BLaER1 treated with 17β-estradiol and CSF1 and Interleukin-3, amounts not matched to agents 10 nM and 100 nM (cell line): ENCODE data around the gene NEK9.
"Not testable (repeated sequence)": the region's sequence is repeated elsewhere in the genome, so short reads cannot be mapped to it uniquely, and the experiment has no call there.

Experiments
- H3K27ac ChIP-seq, 11 experiments: shearing (Covaris generic); formaldehyde crosslinking; 2 replicates each; pipeline ENCODE4 v1.8.1; 2022
- H3K27me3 ChIP-seq, 11 experiments: shearing (Covaris generic); formaldehyde crosslinking; 2 replicates each; pipeline ENCODE4 v1.8.1; 2022
- H3K36me3 ChIP-seq, 11 experiments: shearing (Covaris generic); formaldehyde crosslinking; 2 replicates each; pipeline ENCODE4 v1.8.1; 2022
- H3K4me1 ChIP-seq, 10 experiments: shearing (Covaris generic); formaldehyde crosslinking; 2 replicates each; pipeline ENCODE4 v1.8.1; 2022
- H3K4me2 ChIP-seq, 11 experiments: shearing (Covaris generic); formaldehyde crosslinking; 2 replicates each; pipeline ENCODE4 v1.8.1; 2022
- H3K4me3 ChIP-seq, 10 experiments: shearing (Covaris generic); formaldehyde crosslinking; 2 replicates each; pipeline ENCODE4 v1.8.1; 2022
- H3K9ac ChIP-seq, 11 experiments: shearing (Covaris generic); formaldehyde crosslinking; 2 replicates each; pipeline ENCODE4 v1.8.1; 2022
- H3K9me3 ChIP-seq, 11 experiments: shearing (Covaris generic); formaldehyde crosslinking; replicated peaks in 1 of 11; 2 replicates each; pipeline ENCODE4 v1.8.1; 2022
- H4K20me1 ChIP-seq, 11 experiments: shearing (Covaris generic); formaldehyde crosslinking; 2 replicates each; pipeline ENCODE4 v1.8.1; 2022
- Cebpa-rat ChIP-seq, 11 experiments: shearing (Covaris generic); IDR thresholded peaks; 2 replicates each; pipeline ENCODE4 v1.8.1; 2022

The NEK9 gene

GRCh38 chr14:75079521-75079920 lies 47.3 kb downstream of the NEK9 start:
- Histone ChIP-seq H3K36me3 (peaks cover 24 to 43% (median 36%) of the 10 kb centered on the region in 11 experiments), H3K4me1 (no peaks in the 10 kb centered on the region)

GRCh38 chr14:75077794-75078193 lies 49.1 kb downstream of the NEK9 start:
- TF ChIP-seq Cebpa-rat (IDR thresholded peaks at IDR 0.05): no peak
- no peak overlapping the region for H3K9ac ChIP-seq
- H3K27ac ChIP-seq: no peak overlapping the region
- no peak overlapping the region for H3K4me2 ChIP-seq
- H3K4me1 ChIP-seq: peaks cover 0 to 8% (median 0%) of the 10 kb centered on the region in 10 experiments; a peak in 8 of 20 replicates
- H3K9me3 ChIP-seq: no peaks in the 10 kb centered on the region
- no peaks in the 10 kb centered on the region for H3K27me3 ChIP-seq
- H3K4me3 ChIP-seq: no peak overlapping the region
- H3K36me3 ChIP-seq: peaks cover 7 to 26% (median 19%) of the 10 kb centered on the region in 11 experiments; a peak in 21 of 22 replicates
- H4K20me1 ChIP-seq: 0 out of 22 replicates have a peak, but pooled peaks cover 0 to 6% (median 0%) of the 10 kb centered on the region in 11 experiments

More at GRCh38 chr14:75079521-75079920, 47.3 kb downstream of the NEK9 start:
- H3K9me3 ChIP-seq: no peaks in the 10 kb centered on the region
- H3K4me2 ChIP-seq: no peak overlapping the region
- H3K27me3 ChIP-seq: no peaks in the 10 kb centered on the region
- TF ChIP-seq Cebpa-rat (IDR thresholded peaks at IDR 0.05): no peak
- 0 out of 22 replicates have a peak, but pooled peaks cover 0 to 6% (median 0%) of the 10 kb centered on the region in 11 experiments for H4K20me1 ChIP-seq
- no peak overlapping the region for H3K4me3 ChIP-seq
- no peak overlapping the region for H3K9ac ChIP-seq
- no peak overlapping the region for H3K27ac ChIP-seq

GRCh38 chr14:75070383-75070782 lies 56.5 kb downstream of the NEK9 start:
- H3K27me3 ChIP-seq: peaks cover 19 to 39% (median 32%) of the 10 kb centered on the region in 11 experiments
- H3K4me1 ChIP-seq: peaks cover 12 to 33% (median 17%) of the 10 kb centered on the region in 10 experiments
- no peaks in the 10 kb centered on the region for H3K36me3 ChIP-seq
- no peak overlapping the region for H3K4me3 ChIP-seq
- H3K4me2 ChIP-seq: no peak overlapping the region
- H3K27ac ChIP-seq: no peak overlapping the region
- TF ChIP-seq Cebpa-rat (IDR thresholded peaks at IDR 0.05): no peak
- H3K9me3 ChIP-seq: no peaks in the 10 kb centered on the region
- no peak overlapping the region for H3K9ac ChIP-seq
- H4K20me1 ChIP-seq: no peaks in the 10 kb centered on the region

GRCh38 chr14:75069811-75070145 lies 57.1 kb downstream of the NEK9 start:
- Histone ChIP-seq H3K9me3 (no peaks in the 10 kb centered on the region), H4K20me1 (no peaks in the 10 kb centered on the region), H3K4me3 (peak overlapping the region in 6 of 10 experiments; percentile 45 to 63 (median 52); a peak in 9 of 20 replicates), H3K27ac (peak overlapping the region in 1 of 11 experiments; percentile 65; a peak in 3 of 22 replicates), H3K36me3 (no peaks in the 10 kb centered on the region), H3K4me1 (peaks cover 12 to 33% (median 17%) of the 10 kb centered on the region in 10 experiments), H3K4me2 (peak overlapping the region; percentile 66 to 92 (median 85); a peak in 21 of 22 replicates), H3K27me3 (peaks cover 19 to 39% (median 32%) of the 10 kb centered on the region in 11 experiments), H3K9ac (peak overlapping the region in 1 of 11 experiments; percentile 64; a peak in 4 of 22 replicates)
- TF ChIP-seq Cebpa-rat (IDR thresholded peaks at IDR 0.05): no peak

GRCh38 chr14:75069121-75069810 lies 57.6 kb downstream of the NEK9 start, which contains the start of gene ZC2HC1C:
Gene ZC2HC1C (plus strand): TSS chr14:75069641. CDS start chr14:75070574, 933 bp downstream.
- H3K27ac ChIP-seq: peak within 1 kb of the TSS in 9 of 11 experiments; percentile 6 to 70 (median 52); a peak in 14 of 22 replicates
- peak within 1 kb of the TSS; percentile 33 to 69 (median 58); a peak in 20 of 22 replicates for H3K9ac ChIP-seq
- H3K27me3 ChIP-seq: peaks cover 19 to 39% (median 32%) of the 10 kb centered on the region in 11 experiments
- peaks cover 15 to 36% (median 17%) of the 10 kb centered on the region in 10 experiments for H3K4me1 ChIP-seq
- no peaks in the 10 kb centered on the region for H3K36me3 ChIP-seq
- H3K4me2 ChIP-seq: peak within 1 kb of the TSS; percentile 66 to 92 (median 85)
- H3K4me3 ChIP-seq: peak within 1 kb of the TSS; percentile 43 to 63 (median 49)
- TF ChIP-seq Cebpa-rat (IDR thresholded peaks at IDR 0.05): no peak
- H4K20me1 ChIP-seq: no peaks in the 10 kb centered on the region
- no peaks in the 10 kb centered on the region for H3K9me3 ChIP-seq

- Histone ChIP-seq H3K9ac (peak overlapping the region; percentile 33 to 69 (median 58); a peak in 20 of 22 replicates), H3K36me3 (no peaks in the 10 kb centered on the region), H3K4me2 (peak overlapping the region; percentile 66 to 92 (median 85)), H3K9me3 (no peaks in the 10 kb centered on the region), H3K4me3 (peak overlapping the region; percentile 43 to 63 (median 49); a peak in 19 of 20 replicates), H3K27ac (peak overlapping the region in 8 of 11 experiments; percentile 9 to 70 (median 57); a peak in 11 of 22 replicates), H4K20me1 (no peaks in the 10 kb centered on the region), H3K4me1 (peaks cover 15 to 38% (median 20%) of the 10 kb centered on the region in 10 experiments), H3K27me3 (peaks cover 19 to 39% (median 32%) of the 10 kb centered on the region in 11 experiments)
- TF ChIP-seq Cebpa-rat (IDR thresholded peaks at IDR 0.05): no peak
Observed at GRCh38 chr14:75068294-75069120, 58.3 kb downstream of the NEK9 start.

GRCh38 chr14:75067765-75068164 lies 59.1 kb downstream of the NEK9 start:
- H3K27me3 ChIP-seq: peaks cover 19 to 39% (median 32%) of the 10 kb centered on the region in 11 experiments
- H3K9me3 ChIP-seq, H3K27ac ChIP-seq, H4K20me1 ChIP-seq, H3K4me3 ChIP-seq, H3K36me3 ChIP-seq, H3K9ac ChIP-seq: not testable (repeated sequence)
- peaks cover 15 to 45% (median 25%) of the 10 kb centered on the region in 10 experiments for H3K4me1 ChIP-seq
- peak overlapping the region in 4 of 11 experiments; percentile 27 to 90 (median 89); a peak in 6 of 22 replicates for H3K4me2 ChIP-seq

- Histone ChIP-seq H3K4me3 (no peak overlapping the region), H3K9ac (no peak overlapping the region), H3K9me3 (no peaks in the 10 kb centered on the region), H3K4me2 (peak overlapping the region in 2 of 11 experiments; percentile 3 to 27; a peak in 1 of 22 replicates), H3K27me3 (peaks cover 19 to 39% (median 32%) of the 10 kb centered on the region in 11 experiments), H3K27ac (no peak overlapping the region), H3K36me3 (no peaks in the 10 kb centered on the region), H3K4me1 (peaks cover 20 to 47% (median 29%) of the 10 kb centered on the region in 10 experiments), H4K20me1 (no peaks in the 10 kb centered on the region)
- TF ChIP-seq Cebpa-rat (IDR thresholded peaks at IDR 0.05): no peak
Observed at GRCh38 chr14:75067212-75067611, 59.6 kb downstream of the NEK9 start.
